GM12878 (cell line): ENCODE results near the gene TMEM237. TPM values are rescaled to one million over a fixed set of nuclear protein-coding genes. Genes with fewer than 3 reads are reported as not detected.

Experiments used
- ATAC-seq: fragments of 200-7000 bp; cut with Tn5 transposase; 3 replicates; pipeline ENCODE4 v1.9.1; 2020; ENCODE audit warnings: mild to moderate bottlenecking, moderate library complexity
- BruUV-seq: library from RNA; stranded (reverse); fragments of 400-500 nt; replicated peaks from 2 replicates; lab custom pipeline; 2021; lab: Mats Ljungman, UMichigan
- CTCF ChIA-PET: fragments of 300-600 bp; sonication (Branson Sonifier 250); formaldehyde crosslinking; extraction: SDS; loops from one replicate; lab custom pipeline; 2021; ENCODE audit warnings: inconsistent platforms; lab: Yijun Ruan, JAX
- POLR2A ChIA-PET: fragments of 350-600 bp; formaldehyde crosslinking; extraction: SDS; loops from one replicate; lab custom pipeline; 2021; ENCODE audit warnings: inconsistent platforms; lab: Charles Lee
- RAD21 ChIA-PET: fragments of 300-600 bp; sonication (Branson Sonifier 250); formaldehyde crosslinking; loops from one replicate; lab custom pipeline; 2023; ENCODE audit warnings: antibody characterized with exemption; ENCODE audit not compliant: unreplicated experiment; lab: Charles Lee
- SMC1A ChIA-PET: fragments of 300-600 bp; sonication (Branson Sonifier 250); formaldehyde crosslinking; loops from one replicate; lab custom pipeline; 2023; ENCODE audit not compliant: unreplicated experiment, uncharacterized antibody; lab: Charles Lee
- DNase-seq: peaks from one replicate; pipeline ENCODE4 v3.0.0-alpha.2; 2011; ENCODE audit warnings: low read depth, low spot score
- FAIRE-seq: peaks from 3 replicates; lab custom pipeline; 2011; peaks lifted over from hg19 to GRCh38; lab: Jason Lieb, UNC
- H2AFZ ChIP-seq: 2 replicates; pipeline ENCODE4 v1.6.0; 2011; ENCODE audit warnings: low read depth, low read length, control low read depth; ENCODE audit not compliant: control insufficient read depth
- H3K27ac ChIP-seq: 2 replicates; pipeline ENCODE4 v1.5.1; 2011; ENCODE audit warnings: control low read depth; ENCODE audit not compliant: control insufficient read depth, insufficient read depth
- H3K27me3 ChIP-seq, 2 experiments: replicated peaks in 1 of 2; 2 replicates each; pipeline versions ENCODE4 v1.6.0 to v1.6.1; 2011; ENCODE audit warnings: low read length in 1 of 2; ENCODE audit not compliant: control insufficient read depth in 2 of 2, insufficient read depth in 2 of 2
- H3K36me3 ChIP-seq, 2 experiments: 2 replicates each; pipeline ENCODE4 v1.5.1; 2011; ENCODE audit warnings: low read length in 1 of 2; ENCODE audit not compliant: control insufficient read depth in 2 of 2, insufficient read depth in 2 of 2
- H3K4me1 ChIP-seq: 2 replicates; pipeline ENCODE4 v1.6.1; 2011; ENCODE audit warnings: mild to moderate bottlenecking, low read length, moderate library complexity, mixed read lengths; ENCODE audit not compliant: control insufficient read depth, insufficient read depth
- H3K4me2 ChIP-seq: 2 replicates; pipeline ENCODE4 v1.6.0; 2011; ENCODE audit warnings: control low read depth; ENCODE audit not compliant: control insufficient read depth, insufficient read depth
- H3K4me3 ChIP-seq: fragments of 200-600 bp; sonication (generic); 2 replicates; pipeline ENCODE4 v1.5.1; 2016
- H3K79me2 ChIP-seq: 2 replicates; pipeline ENCODE4 v1.6.0; 2011; ENCODE audit warnings: low read length; ENCODE audit not compliant: control insufficient read depth, insufficient read depth
- H3K9ac ChIP-seq: 2 replicates; pipeline ENCODE4 v1.8.0; 2011; ENCODE audit warnings: low read length, control low read depth, mixed read lengths; ENCODE audit not compliant: control insufficient read depth, insufficient read depth
- H3K9me3 ChIP-seq: replicated peaks from 3 replicates; pipeline ENCODE4 v1.5.1; 2011; ENCODE audit warnings: mild to moderate bottlenecking, low read length; ENCODE audit not compliant: control insufficient read depth, insufficient read depth
- H4K20me1 ChIP-seq: 2 replicates; pipeline ENCODE4 v1.6.0; 2011; ENCODE audit not compliant: control insufficient read depth, insufficient read depth
- HSF1 ChIP-seq: fragments of 150-350 bp; IDR thresholded peaks from 2 replicates; pipeline ENCODE4 v1.6.1; 2014; ENCODE audit warnings: mild to moderate bottlenecking, low read depth, low read length
- RELA ChIP-seq: fragments of 450-650 bp; IDR thresholded peaks from 2 replicates; pipeline ENCODE4 v1.8.0; 2014; ENCODE audit warnings: borderline replicate concordance; ENCODE audit not compliant: partially characterized antibody
- TAF1 ChIP-seq: IDR thresholded peaks from 2 replicates; pipeline ENCODE4 v1.6.1; 2011; ENCODE audit warnings: mild to moderate bottlenecking, low read depth, low read length, borderline replicate concordance
- ZBTB40 ChIP-seq: fragments of 450-650 bp; IDR thresholded peaks from 2 replicates; pipeline ENCODE4 v1.6.1; 2016; ENCODE audit warnings: mild to moderate bottlenecking, moderate library complexity, borderline replicate concordance
- WGBS: methylation state at CpG from one replicate; pipeline ENCODE4 v1.1.6; 2016; ENCODE audit warnings: low lambda C conversion rate; ENCODE audit not compliant: insufficient replicate concordance, insufficient coverage; ENCODE audit errors: missing lambda C conversion rate; 5-methylcytosine and 5-hydroxymethylcytosine counted together
- in situ Hi-C: fragments of 300-500 bp; cut with MboI; formaldehyde crosslinking; loops from 9 replicates; pipeline ENCODE4 v1.14.3; 2018; ENCODE audit warnings: mixed read lengths
- intact Hi-C: fragments of 100-400 bp; cut with micrococcal nuclease; formaldehyde crosslinking; loops from one replicate; pipeline ENCODE4 v1.14.2; 2022; ENCODE audit not compliant: unreplicated experiment
- polyA plus RNA-seq, 11 experiments: library from polyadenylated mRNA; depleted of rRNA in 4 of 11; unstranded in 6 of 11; stranded (reverse) in 5 of 11; fragments of >200 nt; fragmentation: Nextera tagmentation in 4 of 11; fragmentation: Illumina TruSeq in 1 of 11; extraction: Ambion mirVana in 4 of 11; extraction: Trizol in 1 of 11; gene quantifications; 1 replicate in 1 of 11; 2 replicates in 10 of 11; pipeline versions ENCODE4 v1.2.1 to v1.2.3, GENCODE V29; 2011 to 2016; ENCODE audit warnings: inconsistent platforms in 2 of 11, missing spikeins in 2 of 11, low read depth in 1 of 11
- total RNA-seq, 4 experiments: library from RNA; depleted of rRNA in 3 of 4; stranded (reverse); fragments of >200 nt in 3 of 4; fragmentation: Illumina TruSeq in 1 of 4; extraction: Trizol in 1 of 4; gene quantifications; 2 replicates each; pipeline versions ENCODE4 v1.2.1 to v1.2.3, GENCODE V29; 2013 to 2021

TMEM237 gene
- total and polyA plus RNA-seq, 10 of the 15 experiments (the other 5 are each of a cell fraction or from before 2014, with no cell fraction given) = 15.0 to 43.7 (median 29.3) TPM

GRCh38 chr2:201653221-201653620, 9.9 kb upstream of the TMEM237 start:
- 6% methylated on average over 6 of the region's 6 CpGs for WGBS
- ChIA-PET CTCF (no interaction called here), RAD21 (no interaction called here), POLR2A (no interaction called here)
- H3K36me3 ChIP-seq = no peaks in the 10 kb centered on the region
- H3K79me2 ChIP-seq = no peaks in the 10 kb centered on the region
- H3K4me3 ChIP-seq = no peak overlapping the region
- intact Hi-C loops = no loop called here
- H4K20me1 ChIP-seq = peaks cover 3% of the 10 kb centered on the region; the same call in 1 of the 2 replicates
- no peak for FAIRE-seq
- H3K4me1 ChIP-seq = no peaks in the 10 kb centered on the region
- H3K9me3 ChIP-seq = no peaks in the 10 kb centered on the region
- no peak for DNase-seq
- in situ Hi-C loops = no loop called here
- no peak overlapping the region for H3K9ac ChIP-seq
- no peak overlapping the region for H3K27ac ChIP-seq
- H2AFZ ChIP-seq = no peak overlapping the region
- TF ChIP-seq TAF1 (no peak), ZBTB40 (no peak), HSF1 (no peak), RELA (no peak)
- TF ChIP-seq, all 136 proteins: peak for 0
- SMC1A ChIA-PET = interaction anchor here (0.5 to 1.7 kb wide), 3 partner anchors 14 to 652 kb away, joined by 3 to 4 read pairs (median 4); no protein-coding TSS in a partner anchor
- BruUV-seq = no TSS peak
- no peaks in the 10 kb centered on the region; a peak in 3 of 4 replicates for H3K27me3 ChIP-seq
- H3K4me2 ChIP-seq = no peak overlapping the region
- no peak for ATAC-seq
